Body of pancreas (tissue), 4 donors: Measurements from ENCODE around the gene ST6GALNAC3. TPM values are rescaled to one million over a fixed set of nuclear protein-coding genes. Genes with fewer than 3 reads are reported as not detected.

Experiments used
- ATAC-seq: fragments of 150-250 bp; one replicate; pipeline ENCODE4 v1.9.1; 2016
- DNase-seq, 4 donors: peaks; one replicate each; pipeline ENCODE4 v3.0.0-alpha.2; 2019
- H3K27ac ChIP-seq, 4 donors: fragments of 200-600 bp; sonication (generic); 1 replicate in 3 of 4; 2 replicates in 1 of 4; pipeline versions ENCODE4 v1.5.1 to v1.6.1; 2016 to 2019; ENCODE audit warnings: mild to moderate bottlenecking in 1 of 4, mixed read lengths in 1 of 4, moderate library complexity in 1 of 4
- H3K27me3 ChIP-seq, 2 donors: fragments of 200-600 bp; sonication (generic); one replicate each; pipeline ENCODE4 v1.6.0; 2016; ENCODE audit warnings: mild to moderate bottlenecking in 1 of 2
- H3K36me3 ChIP-seq, 2 donors: fragments of 200-600 bp; sonication (generic); replicated peaks in 1 of 2; 2 replicates each; pipeline ENCODE4 v1.5.1; 2016; ENCODE audit warnings: low read depth in 2 of 2; ENCODE audit not compliant: insufficient read depth in 1 of 2
- H3K4me1 ChIP-seq: fragments of 200-600 bp; sonication (generic); one replicate; pipeline ENCODE4 v1.6.0; 2016
- H3K4me3 ChIP-seq, 2 donors: fragments of 200-600 bp; sonication (generic); 1 replicate in 1 of 2; 2 replicates in 1 of 2; pipeline ENCODE4 v1.5.1; 2016 to 2019
- H3K9me3 ChIP-seq, 3 donors: fragments of 200-600 bp; sonication (generic); 1 replicate in 2 of 3; 2 replicates in 1 of 3; pipeline ENCODE4 v1.5.1; 2016
- CTCF ChIP-seq, 7 experiments: fragments of 450-650 bp in 4 of 7; fragments of 200-600 bp in 3 of 7; sonication (generic) in 3 of 7; IDR thresholded peaks; one replicate each; pipeline ENCODE4 v1.5.1; 2016 to 2019; ENCODE audit warnings: antibody characterized with exemption in 7 of 7
- POLR2A ChIP-seq, 3 donors: fragments of 450-650 bp; IDR thresholded peaks; one replicate each; pipeline ENCODE4 v1.6.1; 2016; ENCODE audit warnings: antibody characterized with exemption in 3 of 3, mild to moderate bottlenecking in 2 of 3
- WGBS, 2 donors: methylation state at CpG; one replicate each; pipeline ENCODE4 v1.1.5; 2017; 5-methylcytosine and 5-hydroxymethylcytosine counted together
- intact Hi-C: fragments of 100-400 bp; cut with DNase I; formaldehyde crosslinking; loops from one replicate; pipeline ENCODE4 v1.15.1; 2023
- total RNA-seq, 2 donors: library from RNA; depleted of rRNA; stranded (reverse); fragments of >200 nt; gene quantifications; one replicate each; pipeline ENCODE4 v1.1.0, GENCODE V29; 2016

The ST6GALNAC3 gene
- total RNA-seq, 2 donors from 2014 or later: 1.3 to 2.3 TPM

DNA sequence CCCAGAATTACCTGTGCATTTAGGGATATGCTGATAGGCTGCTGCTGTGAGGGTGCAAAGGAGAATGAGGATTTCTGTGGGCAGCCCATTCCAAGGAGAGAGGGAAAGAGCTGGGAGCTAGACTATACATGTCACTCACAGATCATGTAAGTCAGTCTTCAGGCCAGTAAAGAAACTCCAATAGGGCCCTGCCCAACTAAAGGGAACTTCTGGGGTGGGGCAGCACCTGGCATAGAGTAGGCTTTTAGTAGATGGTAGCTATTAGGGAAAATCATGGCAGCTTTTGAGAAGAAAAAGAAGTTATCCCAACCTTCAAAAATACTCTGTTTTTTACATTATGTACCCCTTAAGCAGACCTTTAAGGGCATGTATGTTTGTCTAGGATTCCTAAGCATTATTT lies 89.6 kb downstream of the ST6GALNAC3 start:
- TF ChIP-seq CTCF (IDR thresholded peaks at IDR 0.05) (no peak), POLR2A (IDR thresholded peaks at IDR 0.05) (no peak)
- intact Hi-C loops: no loop called here
- ATAC-seq (no peak), DNase-seq (no peak)
- no peaks in the 10 kb centered on the region for H3K27me3 ChIP-seq
- H3K4me1 ChIP-seq: no peaks in the 10 kb centered on the region
- no peak overlapping the region for H3K27ac ChIP-seq
- H3K4me3 ChIP-seq: no peak overlapping the region
- H3K36me3 ChIP-seq: no peaks in the 10 kb centered on the region
- H3K9me3 ChIP-seq: no peaks in the 10 kb centered on the region

GRCh38 chr1:76170084-76170483 lies 95.5 kb downstream of the ST6GALNAC3 start:
- Histone ChIP-seq H3K9me3 (no peaks in the 10 kb centered on the region), H3K4me1 (no peaks in the 10 kb centered on the region), H3K4me3 (no peak overlapping the region), H3K36me3 (no peaks in the 10 kb centered on the region), H3K27me3 (no peaks in the 10 kb centered on the region), H3K27ac (no peak overlapping the region)
- ATAC-seq (no peak), DNase-seq (no peak)
- 80 to 83% methylated on average over 1 to 2 of the region's 2 CpGs for WGBS, 2 donors
- TF ChIP-seq CTCF (IDR thresholded peaks at IDR 0.05) (no peak), POLR2A (IDR thresholded peaks at IDR 0.05) (no peak)
- intact Hi-C loops: no loop called here

DNA sequence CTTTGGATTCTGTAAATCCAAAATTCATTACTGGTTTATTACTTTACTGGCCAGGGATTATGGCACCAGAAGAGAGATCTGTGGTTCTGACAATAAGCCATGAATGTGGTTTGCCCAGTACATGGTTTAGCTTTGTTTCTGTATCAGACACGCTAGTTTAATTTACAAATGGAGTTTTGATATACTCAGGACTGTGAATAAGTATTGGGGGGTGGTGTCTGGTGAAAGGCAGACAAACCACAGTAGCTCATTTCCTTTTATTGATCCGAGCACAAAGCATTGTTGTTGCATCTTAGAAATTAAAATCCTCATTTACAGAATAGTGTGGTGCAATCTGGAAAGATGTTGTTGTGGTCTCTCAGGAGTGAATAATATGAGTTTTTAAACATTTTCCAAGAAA lies 96.0 kb downstream of the ST6GALNAC3 start:
- no peak for ATAC-seq

GRCh38 chr1:76176000-76176399 lies 101.5 kb downstream of the ST6GALNAC3 start:
- H3K9me3 ChIP-seq: no peaks in the 10 kb centered on the region
- no peaks in the 10 kb centered on the region for H3K36me3 ChIP-seq
- TF ChIP-seq CTCF (IDR thresholded peaks at IDR 0.05) (no peak), POLR2A (IDR thresholded peaks at IDR 0.05) (no peak)
- ATAC-seq (no peak), DNase-seq (no peak)
- H3K4me3 ChIP-seq: no peak overlapping the region
- 57 to 61% methylated on average over 2 of the region's 2 CpGs for WGBS, 2 donors
- H3K27me3 ChIP-seq: no peaks in the 10 kb centered on the region
- H3K27ac ChIP-seq: no peak overlapping the region
- intact Hi-C loops: no loop called here
- no peaks in the 10 kb centered on the region for H3K4me1 ChIP-seq

More for the DNA sequence above, 96.0 kb downstream of the ST6GALNAC3 start:
- no peak for DNase-seq
- no peaks in the 10 kb centered on the region for H3K27me3 ChIP-seq
- TF ChIP-seq POLR2A (IDR thresholded peaks at IDR 0.05) (no peak), CTCF (IDR thresholded peaks at IDR 0.05) (no peak)
- intact Hi-C loops: no loop called here
- H3K27ac ChIP-seq: no peak overlapping the region
- 58 to 68% methylated on average over 2 of the region's 2 CpGs for WGBS, 2 donors
- no peaks in the 10 kb centered on the region for H3K36me3 ChIP-seq
- no peaks in the 10 kb centered on the region for H3K4me1 ChIP-seq
- no peaks in the 10 kb centered on the region for H3K9me3 ChIP-seq
- no peak overlapping the region for H3K4me3 ChIP-seq

DNA sequence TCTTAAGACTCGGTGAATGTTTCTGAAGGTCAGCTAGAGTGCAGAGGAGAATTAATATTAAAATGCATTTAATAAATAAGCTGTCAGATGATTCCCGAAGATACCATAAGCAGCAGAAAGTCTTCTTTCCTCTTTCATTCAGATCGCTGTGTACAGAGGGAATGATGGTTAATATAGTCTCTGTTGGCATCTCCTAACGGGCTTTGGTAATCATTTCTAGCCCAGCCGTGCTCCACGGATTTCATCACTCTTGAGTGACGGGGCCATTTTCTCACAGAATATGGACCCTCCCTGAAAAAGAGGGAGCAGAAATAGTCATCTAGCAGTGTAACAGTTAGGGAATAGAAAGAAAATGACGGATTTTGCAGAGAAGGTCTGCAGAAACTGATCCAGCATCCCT lies 103.1 kb downstream of the ST6GALNAC3 start:
- intact Hi-C loops: no loop called here
- ATAC-seq: no peak
- Histone ChIP-seq H3K27me3 (no peaks in the 10 kb centered on the region), H3K27ac (no peak overlapping the region), H3K9me3 (no peaks in the 10 kb centered on the region), H3K36me3 (no peaks in the 10 kb centered on the region), H3K4me1 (no peaks in the 10 kb centered on the region), H3K4me3 (no peak overlapping the region)
- WGBS, 2 donors: 37 to 52% methylated on average over 8 of the region's 8 CpGs
- TF ChIP-seq CTCF (IDR thresholded peaks at IDR 0.05): no peak
- no peak for TF ChIP-seq POLR2A (IDR thresholded peaks at IDR 0.05)
- no peak for DNase-seq
